HCT116 (cell line): ENCODE measurements around the gene HMGB3. TPM values are rescaled to one million over a fixed set of nuclear protein-coding genes. Genes with fewer than 3 reads are reported as not detected.

ENCODE experiments used
- ATAC-seq: fragments of 200-7000 bp; cut with Tn5 transposase; 2 replicates; pipeline ENCODE4 v1.9.1; 2020; ENCODE audit warnings: mild to moderate bottlenecking, moderate library complexity
- BruUV-seq: library from RNA; stranded (reverse); fragments of 400-500 nt; replicated peaks from 2 replicates; lab custom pipeline; 2021; lab: Mats Ljungman, UMichigan
- CTCF ChIA-PET: fragments of 300-600 bp; sonication (Branson Sonifier 250); formaldehyde crosslinking; loops from one replicate; lab custom pipeline; 2021; ENCODE audit warnings: antibody characterized with exemption; lab: Charles Lee
- POLR2A ChIA-PET: fragments of 300-600, 350-600 bp; sonication (Branson Sonifier 250); formaldehyde crosslinking; loops from one replicate; lab custom pipeline; 2021; ENCODE audit warnings: antibody characterized with exemption; lab: Charles Lee
- RAD21 ChIA-PET, 2 experiments: fragments of 300-600 bp; sonication (Branson Sonifier 250); formaldehyde crosslinking; loops; one replicate each; lab custom pipeline; 2023; ENCODE audit warnings: low total read pairs in 2 of 2; ENCODE audit not compliant: uncharacterized antibody in 2 of 2, unreplicated experiment in 2 of 2, low non-redundant PET in 1 of 2; lab: Charles Lee
- DNase-seq: peaks from one replicate; pipeline ENCODE4 v3.0.0-alpha.2; 2010; ENCODE audit warnings: low read depth, low spot score
- H2AFZ ChIP-seq: fragments of 200-600 bp; shearing (Covaris generic), sonication (generic); 2 replicates; pipeline ENCODE4 v1.6.1; 2017; ENCODE audit warnings: low read depth, mixed run types, mixed read lengths, antibody characterized with exemption, low read length; ENCODE audit not compliant: poor library complexity, severe bottlenecking
- H3K27ac ChIP-seq: 2 replicates; pipeline ENCODE4 v1.5.1; 2012; ENCODE audit warnings: low read depth, low read length
- H3K27me3 ChIP-seq: fragments of 200-600 bp; sonication (generic); 2 replicates; pipeline ENCODE4 v1.6.1; 2016; ENCODE audit warnings: mixed run types, low read length, mixed read lengths; ENCODE audit not compliant: insufficient read depth
- H3K36me3 ChIP-seq, 2 experiments: fragments of 200-500 bp in 1 of 2; fragments of 200-600 bp in 1 of 2; sonication (Bioruptor generic) in 1 of 2; sonication (generic) in 1 of 2; 2 replicates each; pipeline versions ENCODE4 v1.5.1 to v1.6.1; 2014 to 2016; ENCODE audit warnings: low read length in 2 of 2, inconsistent platforms in 1 of 2, mixed read lengths in 1 of 2, mixed run types in 1 of 2; ENCODE audit not compliant: insufficient read depth in 2 of 2, control insufficient read depth in 1 of 2
- H3K4me1 ChIP-seq, 2 experiments: fragments of 200-600 bp in 1 of 2; sonication (generic) in 1 of 2; 2 replicates each; pipeline versions ENCODE4 v1.5.1 to v1.6.1; 2012 to 2017; ENCODE audit warnings: low read length in 2 of 2, inconsistent platforms in 1 of 2, mild to moderate bottlenecking in 1 of 2, mixed read lengths in 1 of 2, mixed run types in 1 of 2, moderate library complexity in 1 of 2; ENCODE audit not compliant: insufficient read depth in 2 of 2, control insufficient read depth in 1 of 2
- H3K4me2 ChIP-seq: fragments of 200-600 bp; sonication (generic); 2 replicates; pipeline ENCODE4 v1.6.1; 2017; ENCODE audit warnings: mixed run types, low read length, mixed read lengths
- H3K4me3 ChIP-seq, 2 experiments: fragments of 200-600 bp in 1 of 2; sonication (generic) in 1 of 2; replicated peaks in 1 of 2; 2 replicates each; pipeline ENCODE4 v1.5.1; 2011 to 2016; ENCODE audit warnings: low read length in 2 of 2, control low read depth in 1 of 2, low read depth in 1 of 2, mild to moderate bottlenecking in 1 of 2, mixed read lengths in 1 of 2, mixed run types in 1 of 2
- H3K79me2 ChIP-seq: fragments of 200-600 bp; sonication (generic); 2 replicates; pipeline ENCODE4 v1.6.1; 2017; ENCODE audit warnings: mild to moderate bottlenecking, mixed run types, low read length, moderate library complexity, mixed read lengths; ENCODE audit not compliant: insufficient read depth
- H3K9ac ChIP-seq: fragments of 200-600 bp; sonication (generic); 2 replicates; pipeline ENCODE4 v1.6.1; 2016; ENCODE audit warnings: low read length, mixed read lengths
- H3K9me2 ChIP-seq: fragments of 200-600 bp; sonication (generic), shearing (Covaris generic); 2 replicates; pipeline ENCODE4 v1.6.1; 2017; ENCODE audit warnings: mixed run types, mild to moderate bottlenecking, moderate library complexity; ENCODE audit not compliant: insufficient read depth
- H3K9me3 ChIP-seq, 2 experiments: fragments of 200-500 bp in 1 of 2; fragments of 200-600 bp in 1 of 2; sonication (Bioruptor generic) in 1 of 2; sonication (generic) in 1 of 2; 2 replicates each; pipeline ENCODE4 v1.6.1; 2014 to 2017; ENCODE audit warnings: low read length in 2 of 2, mixed read lengths in 2 of 2, inconsistent platforms in 1 of 2, low read depth in 1 of 2, mild to moderate bottlenecking in 1 of 2, mixed run types in 1 of 2, moderate library complexity in 1 of 2; ENCODE audit not compliant: control insufficient read depth in 1 of 2, insufficient read depth in 1 of 2
- H4K20me1 ChIP-seq: fragments of 200-600 bp; sonication (generic), shearing (Covaris generic); 2 replicates; pipeline ENCODE4 v1.6.1; 2017; ENCODE audit warnings: mixed run types, mild to moderate bottlenecking, moderate library complexity; ENCODE audit not compliant: insufficient read depth
- ATF3 ChIP-seq: IDR thresholded peaks from 2 replicates; pipeline ENCODE4 v1.6.1; 2012
- CEBPB ChIP-seq: IDR thresholded peaks from 2 replicates; pipeline ENCODE4 v1.6.1; 2012; ENCODE audit warnings: low read depth
- EGR1 ChIP-seq: IDR thresholded peaks from 2 replicates; pipeline ENCODE4 v1.6.1; 2012; ENCODE audit warnings: low read depth
- EZH2 ChIP-seq: fragments of 200-600 bp; sonication (generic); IDR thresholded peaks from 2 replicates; pipeline ENCODE4 v1.6.1; 2017; ENCODE audit warnings: antibody characterized with exemption, mixed run types
- EZH2phosphoT487 ChIP-seq: fragments of 200-600 bp; IDR thresholded peaks from 2 replicates; pipeline ENCODE4 v1.6.1; 2018; ENCODE audit warnings: antibody characterized with exemption, borderline replicate concordance
- FOSL1 ChIP-seq: IDR thresholded peaks from 2 replicates; pipeline ENCODE4 v1.6.1; 2012; ENCODE audit warnings: low read depth
- JUND ChIP-seq: IDR thresholded peaks from 2 replicates; pipeline ENCODE4 v1.6.1; 2012
- POLR2A ChIP-seq: IDR thresholded peaks from 2 replicates; pipeline ENCODE4 v1.7.0; 2011; ENCODE audit warnings: borderline replicate concordance; ENCODE audit not compliant: insufficient read depth, insufficient read length; ENCODE audit errors: extremely low read depth
- POLR2AphosphoS5 ChIP-seq: IDR thresholded peaks from 2 replicates; pipeline ENCODE4 v1.6.1; 2011; ENCODE audit warnings: mild to moderate bottlenecking, low read depth, low read length, moderate library complexity
- SIN3A ChIP-seq: IDR thresholded peaks from 2 replicates; pipeline ENCODE4 v1.6.1; 2012; ENCODE audit warnings: low read depth
- SP1 ChIP-seq: IDR thresholded peaks from 2 replicates; pipeline ENCODE4 v1.6.1; 2012; ENCODE audit warnings: low read depth
- SRF ChIP-seq: IDR thresholded peaks from 2 replicates; pipeline ENCODE4 v1.6.1; 2012; ENCODE audit warnings: low read depth
- YY1 ChIP-seq: IDR thresholded peaks from 2 replicates; pipeline ENCODE4 v1.6.1; 2011; ENCODE audit warnings: low read length, low read depth, moderate library complexity, mild to moderate bottlenecking; ENCODE audit not compliant: insufficient replicate concordance; ENCODE audit errors: extremely low read depth
- ZNF274 ChIP-seq: fragments of 200-500 bp; sonication (Bioruptor generic); IDR thresholded peaks from 2 replicates; pipeline ENCODE4 v1.6.1; 2014; ENCODE audit warnings: mild to moderate bottlenecking, low read depth, low read length, inconsistent platforms
- intact Hi-C: fragments of 100-400 bp; cut with micrococcal nuclease; formaldehyde crosslinking; loops from 2 replicates; pipeline ENCODE4 v1.10.0; 2022
- total RNA-seq: library from RNA; stranded (reverse); gene quantifications from one replicate; pipeline ENCODE4 v1.2.1, GENCODE V29; 2021; ENCODE audit not compliant: unreplicated experiment
- TF ChIP-seq, protein P1 (sequence below): IDR thresholded peaks from 2 replicates; pipeline ENCODE4 v1.6.1; 2012; ENCODE audit warnings: low read depth

The HMGB3 gene
- total RNA-seq, 1 experiment from 2014 or later: 116 TPM

DNA sequence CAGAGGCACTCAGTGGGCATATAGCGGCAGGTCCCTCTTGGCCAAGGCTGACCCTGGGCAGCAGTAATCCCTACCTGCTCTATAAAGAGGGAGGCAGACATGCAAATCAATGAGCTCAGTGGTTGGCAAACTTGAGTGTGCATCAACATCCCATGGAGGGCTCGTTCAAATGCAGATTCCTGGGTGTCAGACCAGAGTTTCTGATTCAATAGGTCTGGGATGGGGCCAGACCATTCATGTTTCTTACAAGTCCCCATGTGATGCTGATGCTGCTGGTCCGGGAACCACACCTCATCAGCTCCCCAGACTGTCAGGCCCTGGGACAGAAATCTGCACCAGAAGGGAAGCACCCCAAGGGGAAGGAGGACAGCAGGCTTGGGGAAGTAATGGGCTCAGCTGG, 38.9 kb upstream of the HMGB3 start:
- H3K9me3 ChIP-seq: no peaks in the 10 kb centered on the region
- H3K36me3 ChIP-seq: no peaks in the 10 kb centered on the region
- no peaks in the 10 kb centered on the region for H3K4me1 ChIP-seq
- ChIA-PET RAD21 (no interaction called here), CTCF (no interaction called here), POLR2A (no interaction called here)
- H3K9me2 ChIP-seq: no peaks in the 10 kb centered on the region
- H2AFZ ChIP-seq: no peak overlapping the region
- no peak for ATAC-seq
- BruUV-seq: no TSS peak
- intact Hi-C loops: no loop called here
- H3K27me3 ChIP-seq: no peaks in the 10 kb centered on the region
- H3K4me2 ChIP-seq: no peak overlapping the region
- no peaks in the 10 kb centered on the region for H4K20me1 ChIP-seq
- H3K79me2 ChIP-seq: no peaks in the 10 kb centered on the region
- no peak overlapping the region for H3K4me3 ChIP-seq
- no peak overlapping the region for H3K9ac ChIP-seq
- DNase-seq: no peak
- no peak for TF ChIP-seq EGR1
- no peak for TF ChIP-seq ATF3
- no peak for TF ChIP-seq EZH2
- no peak for TF ChIP-seq YY1
- TF ChIP-seq SP1: no peak
- no peak for TF ChIP-seq POLR2A
- no peak for TF ChIP-seq SIN3A
- no peak for TF ChIP-seq SRF
- no peak for TF ChIP-seq ZNF274
- TF ChIP-seq, protein P1, sequence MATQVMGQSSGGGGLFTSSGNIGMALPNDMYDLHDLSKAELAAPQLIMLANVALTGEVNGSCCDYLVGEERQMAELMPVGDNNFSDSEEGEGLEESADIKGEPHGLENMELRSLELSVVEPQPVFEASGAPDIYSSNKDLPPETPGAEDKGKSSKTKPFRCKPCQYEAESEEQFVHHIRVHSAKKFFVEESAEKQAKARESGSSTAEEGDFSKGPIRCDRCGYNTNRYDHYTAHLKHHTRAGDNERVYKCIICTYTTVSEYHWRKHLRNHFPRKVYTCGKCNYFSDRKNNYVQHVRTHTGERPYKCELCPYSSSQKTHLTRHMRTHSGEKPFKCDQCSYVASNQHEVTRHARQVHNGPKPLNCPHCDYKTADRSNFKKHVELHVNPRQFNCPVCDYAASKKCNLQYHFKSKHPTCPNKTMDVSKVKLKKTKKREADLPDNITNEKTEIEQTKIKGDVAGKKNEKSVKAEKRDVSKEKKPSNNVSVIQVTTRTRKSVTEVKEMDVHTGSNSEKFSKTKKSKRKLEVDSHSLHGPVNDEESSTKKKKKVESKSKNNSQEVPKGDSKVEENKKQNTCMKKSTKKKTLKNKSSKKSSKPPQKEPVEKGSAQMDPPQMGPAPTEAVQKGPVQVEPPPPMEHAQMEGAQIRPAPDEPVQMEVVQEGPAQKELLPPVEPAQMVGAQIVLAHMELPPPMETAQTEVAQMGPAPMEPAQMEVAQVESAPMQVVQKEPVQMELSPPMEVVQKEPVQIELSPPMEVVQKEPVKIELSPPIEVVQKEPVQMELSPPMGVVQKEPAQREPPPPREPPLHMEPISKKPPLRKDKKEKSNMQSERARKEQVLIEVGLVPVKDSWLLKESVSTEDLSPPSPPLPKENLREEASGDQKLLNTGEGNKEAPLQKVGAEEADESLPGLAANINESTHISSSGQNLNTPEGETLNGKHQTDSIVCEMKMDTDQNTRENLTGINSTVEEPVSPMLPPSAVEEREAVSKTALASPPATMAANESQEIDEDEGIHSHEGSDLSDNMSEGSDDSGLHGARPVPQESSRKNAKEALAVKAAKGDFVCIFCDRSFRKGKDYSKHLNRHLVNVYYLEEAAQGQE: no peak
- no peak for TF ChIP-seq FOSL1
- no peak for TF ChIP-seq JUND
- no peak for TF ChIP-seq CEBPB
- TF ChIP-seq POLR2AphosphoS5: no peak
- no peak for TF ChIP-seq EZH2phosphoT487
- H3K27ac ChIP-seq: no peak overlapping the region
